Panc1 (cell line): ENCODE data around the gene DGKD. TPM values are rescaled to one million over a fixed set of nuclear protein-coding genes. Genes with fewer than 3 reads are reported as not detected.

ENCODE experiments used
- ATAC-seq: fragments of 200-7000 bp; cut with Tn5 transposase; 2 replicates; pipeline ENCODE4 v1.9.1; 2020; ENCODE audit warnings: mild to moderate bottlenecking, moderate library complexity
- BruUV-seq: library from RNA; stranded (reverse); fragments of 400-500 nt; replicated peaks from 2 replicates; lab custom pipeline; 2021; lab: Mats Ljungman, UMichigan
- CTCF ChIA-PET: fragments of 300-600 bp; sonication (Branson Sonifier 250); formaldehyde crosslinking; loops from one replicate; lab custom pipeline; 2022; ENCODE audit warnings: antibody characterized with exemption; lab: Charles Lee
- POLR2A ChIA-PET: fragments of 300-600 bp; sonication (Branson Sonifier 250); formaldehyde crosslinking; loops from one replicate; lab custom pipeline; 2022; ENCODE audit warnings: antibody characterized with exemption; lab: Charles Lee
- DNase-seq: peaks from one replicate; pipeline ENCODE4 v3.0.0-alpha.2; 2010; ENCODE audit warnings: low read depth, low spot score
- H3K27ac ChIP-seq: 2 replicates; pipeline ENCODE4 v1.5.1; 2011; ENCODE audit warnings: mild to moderate bottlenecking, low read length, inconsistent platforms
- H3K27me3 ChIP-seq: fragments of 200-500 bp; sonication (Bioruptor generic); 2 replicates; pipeline ENCODE4 v1.6.0; 2014; ENCODE audit warnings: low read length, inconsistent platforms; ENCODE audit not compliant: control insufficient read depth, insufficient read depth
- H3K36me3 ChIP-seq: fragments of 200-500 bp; sonication (Bioruptor generic); 2 replicates; pipeline ENCODE4 v1.5.1; 2014; ENCODE audit warnings: inconsistent platforms, mild to moderate bottlenecking, low read length, moderate library complexity; ENCODE audit not compliant: control insufficient read depth, insufficient read depth
- H3K4me1 ChIP-seq: 2 replicates; pipeline ENCODE4 v1.5.1; 2011; ENCODE audit warnings: inconsistent platforms, mild to moderate bottlenecking, low read length, moderate library complexity; ENCODE audit not compliant: control insufficient read depth, insufficient read depth
- H3K4me3 ChIP-seq, 2 experiments: 2 replicates each; pipeline ENCODE4 v1.5.1; 2011 to 2012; ENCODE audit warnings: low read depth in 2 of 2, low read length in 2 of 2, mild to moderate bottlenecking in 2 of 2, inconsistent platforms in 1 of 2, moderate library complexity in 1 of 2
- H3K9me3 ChIP-seq: fragments of 200-500 bp; sonication (Bioruptor generic); 2 replicates; pipeline ENCODE4 v1.5.1; 2014; ENCODE audit warnings: low read depth, mild to moderate bottlenecking, inconsistent platforms, low read length, moderate library complexity; ENCODE audit not compliant: control insufficient read depth, insufficient read depth
- CTCF ChIP-seq: fragments of 450-650 bp; IDR thresholded peaks from 2 replicates; pipeline ENCODE4 v1.5.1; 2017; ENCODE audit warnings: mild to moderate bottlenecking
- POLR2AphosphoS5 ChIP-seq: IDR thresholded peaks from 2 replicates; pipeline ENCODE4 v1.6.1; 2012; ENCODE audit warnings: mild to moderate bottlenecking, low read depth, low read length, moderate library complexity
- REST ChIP-seq, 2 experiments: IDR thresholded peaks; 2 replicates each; pipeline ENCODE4 v1.6.1; 2011 to 2012; ENCODE audit warnings: low read depth in 2 of 2, control low read depth in 1 of 2, low read length in 1 of 2, mild to moderate bottlenecking in 1 of 2, moderate library complexity in 1 of 2; ENCODE audit not compliant: insufficient read depth in 1 of 2
- SIN3A ChIP-seq: IDR thresholded peaks from 2 replicates; pipeline ENCODE4 v1.6.1; 2012; ENCODE audit warnings: low read depth, mild to moderate bottlenecking, low read length, moderate library complexity, borderline replicate concordance; ENCODE audit not compliant: insufficient read depth
- TCF7L2 ChIP-seq: IDR thresholded peaks from 2 replicates; pipeline ENCODE4 v1.6.1; 2011; ENCODE audit warnings: mild to moderate bottlenecking, low read depth, low read length, inconsistent platforms
- in situ Hi-C: cut with HindIII; loops from 2 replicates; pipeline ENCODE4 v1.10.0; 2016; ENCODE audit warnings: low sequenced_read_pairs, low pct_unique_long_range_greater_than_20kb
- intact Hi-C: fragments of 100-400 bp; cut with micrococcal nuclease; formaldehyde crosslinking; loops from one replicate; pipeline ENCODE4 v1.10.0; 2022; ENCODE audit not compliant: unreplicated experiment
- total RNA-seq: library from RNA; stranded (reverse); gene quantifications from one replicate; pipeline ENCODE4 v1.2.1, GENCODE V29; 2021; ENCODE audit not compliant: unreplicated experiment

Gene DGKD
- total RNA-seq, 1 experiment from 2014 or later = 89.0 TPM

GRCh38 chr2:233328922-233329321 is 25.4 kb upstream of the DGKD start:
- intact Hi-C loops (no loop called here), in situ Hi-C loops (no loop called here)
- DNase-seq (no peak), ATAC-seq (no peak)
- TF ChIP-seq CTCF (no peak), POLR2AphosphoS5 (no peak), SIN3A (no peak), REST (IDR thresholded peaks at IDR 0.05; ENCODE audit: insufficient read depth in 1 of 2, low read depth in 2 of 2, low read length in 1 of 2) (no peak), TCF7L2 (no peak)
- no peak overlapping the region for H3K4me3 ChIP-seq
- H3K4me1 ChIP-seq = no peaks in the 10 kb centered on the region
- ChIA-PET CTCF (interaction anchor here (0.6 kb wide), 1 partner anchor 8 kb away, joined by 3 read pairs; no protein-coding TSS in a partner anchor), POLR2A (no interaction called here)
- H3K36me3 ChIP-seq = no peaks in the 10 kb centered on the region
- H3K9me3 ChIP-seq = no peaks in the 10 kb centered on the region
- no peaks in the 10 kb centered on the region for H3K27me3 ChIP-seq
- no TSS peak for BruUV-seq
- H3K27ac ChIP-seq = no peak overlapping the region

GRCh38 chr2:233329489-233330135 is 24.7 kb upstream of the DGKD start:
- intact Hi-C loops = no loop called here
- no peak overlapping the region for H3K4me3 ChIP-seq
- no peak for DNase-seq
- no peak for ATAC-seq
- in situ Hi-C loops = no loop called here
- no peaks in the 10 kb centered on the region for H3K4me1 ChIP-seq
- POLR2A ChIA-PET = no interaction called here
- no peaks in the 10 kb centered on the region for H3K9me3 ChIP-seq
- H3K27me3 ChIP-seq = no peaks in the 10 kb centered on the region
- BruUV-seq = no TSS peak
- no peak for TF ChIP-seq CTCF
- no peak for TF ChIP-seq TCF7L2
- TF ChIP-seq REST (IDR thresholded peaks at IDR 0.05; ENCODE audit: insufficient read depth in 1 of 2, low read depth in 2 of 2, low read length in 1 of 2) = no peak
- no peak for TF ChIP-seq POLR2AphosphoS5
- no peak for TF ChIP-seq SIN3A
- CTCF ChIA-PET = no interaction called here
- H3K36me3 ChIP-seq = no peaks in the 10 kb centered on the region
- H3K27ac ChIP-seq = no peak overlapping the region
